ENCODE data around the gene YARS1.
"Not testable (repeated sequence)": the region's sequence is repeated elsewhere in the genome, so short reads cannot be mapped to it uniquely, and the experiment has no call there.

Gene YARS1

GRCh38 chr1:32813941-32814739 lies 3.0 kb downstream of the YARS1 start:
- no peak for DNase-seq (ENCODE audit: low read depth)
- no peak overlapping the region for H3K4me3 ChIP-seq (ENCODE audit: low read length)

GRCh38 chr1:32811917-32812316 lies 5.2 kb downstream of the YARS1 start:
- H3K4me3 ChIP-seq (ENCODE audit: low read length), result no peak overlapping the region

More at GRCh38 chr1:32813941-32814739, 3.0 kb downstream of the YARS1 start:
- TF ChIP-seq CTCF (conservative IDR thresholded peaks at IDR 0.05; ENCODE audit: low read depth, low read length), result no peak

GRCh38 chr1:32811265-32811664 lies 5.9 kb downstream of the YARS1 start:
- H3K4me3 ChIP-seq (ENCODE audit: low read length), result no peak overlapping the region
- no peak for DNase-seq (ENCODE audit: low read depth)
- no peak for TF ChIP-seq CTCF (conservative IDR thresholded peaks at IDR 0.05; ENCODE audit: low read depth, low read length)

More at GRCh38 chr1:32811917-32812316, 5.2 kb downstream of the YARS1 start:
- no peak for TF ChIP-seq CTCF (conservative IDR thresholded peaks at IDR 0.05; ENCODE audit: low read depth, low read length)
- DNase-seq (ENCODE audit: low read depth), result no peak

- H3K4me3 ChIP-seq (ENCODE audit: low read length), result no peak overlapping the region
- DNase-seq (ENCODE audit: low read depth), result no peak
- no peak for TF ChIP-seq CTCF (conservative IDR thresholded peaks at IDR 0.05; ENCODE audit: low read depth, low read length)
These were observed 6.8 kb downstream of the YARS1 start for GRCh38 chr1:32810358-32810757.

- no peak for TF ChIP-seq CTCF (conservative IDR thresholded peaks at IDR 0.05; ENCODE audit: low read depth, low read length)
- H3K4me3 ChIP-seq (ENCODE audit: low read length), result no peak overlapping the region
- no peak for DNase-seq (ENCODE audit: low read depth)
These were observed 8.6 kb downstream of the YARS1 start for GRCh38 chr1:32808580-32808979.

GRCh38 chr1:32806910-32807523 lies 10.1 kb downstream of the YARS1 start:
- H3K4me3 ChIP-seq (ENCODE audit: low read length), result no peak overlapping the region
- TF ChIP-seq CTCF (conservative IDR thresholded peaks at IDR 0.05; ENCODE audit: low read depth, low read length), result no peak
- no peak for DNase-seq (ENCODE audit: low read depth)

- TF ChIP-seq CTCF (conservative IDR thresholded peaks at IDR 0.05; ENCODE audit: low read depth, low read length), result no peak
- no peak for DNase-seq (ENCODE audit: low read depth)
- no peak overlapping the region for H3K4me3 ChIP-seq (ENCODE audit: low read length)
These were observed 10.9 kb downstream of the YARS1 start for GRCh38 chr1:32806290-32806689.

- H3K4me3 ChIP-seq (ENCODE audit: low read length); DNase-seq (ENCODE audit: low read depth): not testable (repeated sequence)
These were observed 12.7 kb downstream of the YARS1 start for GRCh38 chr1:32804460-32804859.

Measured in retinal pigment epithelial cell (primary cell).